ENCODE results near the gene CBX2.

GRCh38 chr17:79785017-79785899, 7.3 kb downstream of the CBX2 start:
- no peak for TF ChIP-seq CTCF (IDR thresholded peaks at IDR 0.05; ENCODE audit: insufficient read depth, low read length, poor library complexity, severe bottlenecking)
- TF ChIP-seq EZH2phosphoT487 (conservative IDR thresholded peaks at IDR 0.05; ENCODE audit: low read length): no peak

All from SU-DHL-6 (cell line).